ENCODE results near the gene DNAH3. TPM values are rescaled to one million over a fixed set of nuclear protein-coding genes. Genes with fewer than 3 reads are reported as not detected.

Gene DNAH3
- total RNA-seq, 2 donors from 2014 or later, result 0.40 to 0.82 TPM

- H3K4me3 ChIP-seq (ENCODE audit: low read length), result no peak overlapping the region
- Mint-ChIP-seq H3K36me3 (ENCODE audit: low read depth) (no peaks in the 10 kb centered on the region), H3K27ac (no peak overlapping the region), H3K27me3 (ENCODE audit: insufficient read depth) (no peaks in the 10 kb centered on the region), H3K4me3 (no peak overlapping the region), H3K9me3 (no peaks in the 10 kb centered on the region), H3K4me1 (no peaks in the 10 kb centered on the region)
- no peaks in the 10 kb centered on the region for H3K36me3 ChIP-seq (ENCODE audit: control insufficient read depth, insufficient read depth, low read length)
- no peaks in the 10 kb centered on the region for H3K4me1 ChIP-seq (ENCODE audit: control insufficient read depth, insufficient read depth, low read length)
- no peak overlapping the region for H3K27ac ChIP-seq (ENCODE audit: low read depth, low read length)
- 90 to 97% methylated on average over 6 of the region's 6 CpGs for WGBS, 2 experiments (ENCODE audit: insufficient coverage in 1 of 2, insufficient read length in 1 of 2)
- H3K27me3 ChIP-seq (ENCODE audit: control insufficient read depth, insufficient read depth, low read length, poor library complexity, severe bottlenecking), result no peaks in the 10 kb centered on the region
- H3K9ac ChIP-seq (ENCODE audit: extremely low read depth, low read length, poor library complexity, severe bottlenecking), result no peak overlapping the region
- TF ChIP-seq CTCF (conservative IDR thresholded peaks at IDR 0.05), result no peak
- no peaks in the 10 kb centered on the region for H3K9me3 ChIP-seq (ENCODE audit: control insufficient read depth, low read length)
- no peak for DNase-seq
Observed at GRCh38 chr16:20937736-20938135, 212.9 kb downstream of the DNAH3 start.

GRCh38 chr16:20933589-20933988 is 217.1 kb downstream of the DNAH3 start:
- no peak for DNase-seq
- H3K4me1 ChIP-seq (ENCODE audit: control insufficient read depth, insufficient read depth, low read length), result no peaks in the 10 kb centered on the region
- H3K9me3 Mint-ChIP-seq, result no peaks in the 10 kb centered on the region
- H3K9me3 ChIP-seq (ENCODE audit: control insufficient read depth, low read length), result no peaks in the 10 kb centered on the region
- no peak overlapping the region for H3K9ac ChIP-seq (ENCODE audit: extremely low read depth, low read length, poor library complexity, severe bottlenecking)
- no peaks in the 10 kb centered on the region for H3K27me3 Mint-ChIP-seq (ENCODE audit: insufficient read depth)
- H3K27ac ChIP-seq (ENCODE audit: low read depth, low read length), result no peak overlapping the region
- H3K27me3 ChIP-seq (ENCODE audit: control insufficient read depth, insufficient read depth, low read length, poor library complexity, severe bottlenecking), result no peaks in the 10 kb centered on the region
- TF ChIP-seq CTCF (conservative IDR thresholded peaks at IDR 0.05), result no peak
- H3K36me3 ChIP-seq (ENCODE audit: control insufficient read depth, insufficient read depth, low read length), result no peaks in the 10 kb centered on the region
- H3K4me3 Mint-ChIP-seq, result no peak overlapping the region
- no peak overlapping the region for H3K27ac Mint-ChIP-seq
- no peaks in the 10 kb centered on the region for H3K36me3 Mint-ChIP-seq (ENCODE audit: low read depth)
- H3K4me3 ChIP-seq (ENCODE audit: low read length), result no peak overlapping the region
- no peaks in the 10 kb centered on the region for H3K4me1 Mint-ChIP-seq

GRCh38 chr16:20931066-20931600 is 219.5 kb downstream of the DNAH3 start:
- no peaks in the 10 kb centered on the region for H3K9me3 Mint-ChIP-seq
- no peak for TF ChIP-seq CTCF (conservative IDR thresholded peaks at IDR 0.05)
- H3K27me3 Mint-ChIP-seq (ENCODE audit: insufficient read depth), result no peaks in the 10 kb centered on the region
- Histone ChIP-seq H3K36me3 (ENCODE audit: control insufficient read depth, insufficient read depth, low read length) (no peaks in the 10 kb centered on the region), H3K9ac (ENCODE audit: extremely low read depth, low read length, poor library complexity, severe bottlenecking) (no peak overlapping the region), H3K4me1 (ENCODE audit: control insufficient read depth, insufficient read depth, low read length) (no peaks in the 10 kb centered on the region), H3K27ac (ENCODE audit: low read depth, low read length) (no peak overlapping the region), H3K9me3 (ENCODE audit: control insufficient read depth, low read length) (no peaks in the 10 kb centered on the region), H3K4me3 (ENCODE audit: low read length) (no peak overlapping the region), H3K27me3 (ENCODE audit: control insufficient read depth, insufficient read depth, low read length, poor library complexity, severe bottlenecking) (no peaks in the 10 kb centered on the region)
- H3K4me3 Mint-ChIP-seq, result no peak overlapping the region
- DNase-seq, result no peak
- H3K4me1 Mint-ChIP-seq, result no peaks in the 10 kb centered on the region
- H3K36me3 Mint-ChIP-seq (ENCODE audit: low read depth), result no peaks in the 10 kb centered on the region
- WGBS, 2 experiments (ENCODE audit: insufficient coverage in 1 of 2, insufficient read length in 1 of 2), result 94 to 100% methylated on average over 2 to 5 of the region's 5 CpGs
- H3K27ac Mint-ChIP-seq, result no peak overlapping the region

All from endodermal cell (in vitro differentiated cells).